IMR-90 (cell line): ENCODE measurements around the gene MSH3. TPM values are rescaled to one million over a fixed set of nuclear protein-coding genes. Genes with fewer than 3 reads are reported as not detected.

ENCODE experiments used
- ATAC-seq: fragments of 200-7000 bp; cut with Tn5 transposase; 2 replicates; pipeline ENCODE4 v1.9.1; 2020; ENCODE audit warnings: low read depth, mild to moderate bottlenecking, moderate library complexity
- BruUV-seq: library from RNA; stranded (reverse); fragments of 400-500 nt; replicated peaks from 2 replicates; lab custom pipeline; 2021; lab: Mats Ljungman, UMichigan
- CTCF ChIA-PET: fragments of 300-600 bp; formaldehyde crosslinking; extraction: SDS; loops from one replicate; lab custom pipeline; 2021; ENCODE audit warnings: antibody characterized with exemption; lab: Yijun Ruan, JAX
- POLR2A ChIA-PET: fragments of 300-600 bp; sonication (Branson Sonifier 250); formaldehyde crosslinking; loops from one replicate; lab custom pipeline; 2022; ENCODE audit warnings: antibody characterized with exemption; ENCODE audit not compliant: unreplicated experiment; lab: Charles Lee
- DNase-seq: peaks from one replicate; pipeline ENCODE4 v3.0.0; 2013
- H2AFZ ChIP-seq: replicated peaks from 2 replicates; pipeline ENCODE3; 2013; ENCODE audit warnings: low read length, mild to moderate bottlenecking; ENCODE audit not compliant: poor library complexity
- H2AK5ac ChIP-seq: 2 replicates; pipeline ENCODE4 v1.6.1; 2013; ENCODE audit warnings: low read depth, low read length, inconsistent platforms
- H2AK9ac ChIP-seq: replicated peaks from 2 replicates; pipeline ENCODE3; 2013; ENCODE audit warnings: mild to moderate bottlenecking, low read depth, low read length, moderate library complexity; ENCODE audit not compliant: poor library complexity
- H2BK120ac ChIP-seq: 2 replicates; pipeline ENCODE4 v1.6.1; 2013; ENCODE audit warnings: low read depth, low read length, inconsistent platforms
- H2BK15ac ChIP-seq: 3 replicates; pipeline ENCODE4 v1.6.1; 2013; ENCODE audit warnings: low read depth, low read length, inconsistent platforms
- H2BK20ac ChIP-seq: 2 replicates; pipeline ENCODE4 v1.6.1; 2013; ENCODE audit warnings: low read depth, mild to moderate bottlenecking, inconsistent platforms, low read length, moderate library complexity
- H2BK5ac ChIP-seq: 2 replicates; pipeline ENCODE4 v1.6.1; 2013; ENCODE audit warnings: mild to moderate bottlenecking, low read depth, low read length, inconsistent platforms; ENCODE audit not compliant: poor library complexity, severe bottlenecking
- H3K14ac ChIP-seq: replicated peaks from 2 replicates; pipeline ENCODE4 v1.6.1; 2013; ENCODE audit warnings: low read depth, low read length, inconsistent platforms
- H3K18ac ChIP-seq: 2 replicates; pipeline ENCODE4 v1.6.1; 2013; ENCODE audit warnings: low read depth, low read length, control low read depth
- H3K23ac ChIP-seq: 2 replicates; pipeline ENCODE4 v1.6.1; 2013; ENCODE audit warnings: low read depth, low read length, inconsistent platforms
- H3K27ac ChIP-seq: 2 replicates; pipeline ENCODE4 v1.5.1; 2013; ENCODE audit warnings: mild to moderate bottlenecking, control low read depth, low read length; ENCODE audit not compliant: insufficient read depth
- H3K27me3 ChIP-seq: 2 replicates; pipeline ENCODE4 v1.6.1; 2013; ENCODE audit warnings: low read length; ENCODE audit not compliant: control insufficient read depth, insufficient read depth
- H3K36me3 ChIP-seq: 2 replicates; pipeline ENCODE4 v1.6.1; 2013; ENCODE audit warnings: low read length, mixed read lengths; ENCODE audit not compliant: control insufficient read depth, insufficient read depth
- H3K4ac ChIP-seq: 2 replicates; pipeline ENCODE4 v1.6.1; 2013; ENCODE audit warnings: low read depth, low read length, inconsistent platforms
- H3K4me1 ChIP-seq: 2 replicates; pipeline ENCODE4 v1.6.1; 2013; ENCODE audit warnings: low read length, mixed read lengths; ENCODE audit not compliant: control insufficient read depth, insufficient read depth
- H3K4me2 ChIP-seq: 2 replicates; pipeline ENCODE4 v1.6.1; 2013; ENCODE audit warnings: low read depth, mild to moderate bottlenecking, control low read depth, low read length, moderate library complexity
- H3K4me3 ChIP-seq: 2 replicates; pipeline ENCODE4 v1.5.1; 2013; ENCODE audit warnings: low read depth, mild to moderate bottlenecking, control low read depth, low read length, moderate library complexity; ENCODE audit not compliant: insufficient read depth
- H3K56ac ChIP-seq: 2 replicates; pipeline ENCODE4 v1.6.1; 2013; ENCODE audit warnings: low read length, inconsistent platforms; ENCODE audit not compliant: insufficient read depth; ENCODE audit errors: extremely low read depth
- H3K79me1 ChIP-seq, 2 experiments: 2 replicates each; pipeline ENCODE4 v1.6.1; 2013; ENCODE audit warnings: low read length in 2 of 2, inconsistent platforms in 1 of 2, low read depth in 1 of 2
- H3K9ac ChIP-seq: 2 replicates; pipeline ENCODE4 v1.6.1; 2013; ENCODE audit warnings: low read depth, low read length, control low read depth
- H3K9me1 ChIP-seq: 2 replicates; pipeline ENCODE4 v1.6.1; 2013; ENCODE audit warnings: low read length, inconsistent platforms; ENCODE audit not compliant: insufficient read depth
- H3K9me3 ChIP-seq: 2 replicates; pipeline ENCODE4 v1.6.1; 2013; ENCODE audit warnings: low read length; ENCODE audit not compliant: control insufficient read depth, insufficient read depth
- H4K20me1 ChIP-seq: 2 replicates; pipeline ENCODE4 v1.6.1; 2013; ENCODE audit warnings: low read length, inconsistent platforms; ENCODE audit not compliant: insufficient read depth
- H4K5ac ChIP-seq: 2 replicates; pipeline ENCODE4 v1.6.1; 2013; ENCODE audit warnings: mild to moderate bottlenecking, low read depth, low read length, control low read depth
- H4K8ac ChIP-seq, 2 experiments: 2 replicates each; pipeline ENCODE4 v1.6.1; 2013; ENCODE audit warnings: low read depth in 2 of 2, low read length in 2 of 2, control low read depth in 1 of 2, inconsistent platforms in 1 of 2
- H4K91ac ChIP-seq: 2 replicates; pipeline ENCODE4 v1.6.1; 2013; ENCODE audit warnings: low read depth, low read length, inconsistent platforms; ENCODE audit not compliant: insufficient read depth
- BHLHE40 ChIP-seq: fragments of 150-350 bp; IDR thresholded peaks from 2 replicates; pipeline ENCODE4 v1.6.1; 2016; ENCODE audit warnings: mild to moderate bottlenecking, low read depth, low read length
- NFE2L2 ChIP-seq: fragments of 150-350 bp; IDR thresholded peaks from 2 replicates; pipeline ENCODE4 v1.6.1; 2016; ENCODE audit warnings: low read depth, mild to moderate bottlenecking, low read length
- WGBS, 2 experiments: methylation state at CpG; one replicate each; pipeline versions ENCODE4 v1.1.5 to v1.1.7; 2013; ENCODE audit warnings: missing lambda C conversion rate in 2 of 2; ENCODE audit not compliant: insufficient read length in 1 of 2; ENCODE audit errors: extremely low coverage in 2 of 2; 5-methylcytosine and 5-hydroxymethylcytosine counted together
- dilution Hi-C: fragments of 300-500 bp; cut with HindIII; formaldehyde crosslinking; loops from one replicate; pipeline ENCODE4 v1.14.3; 2018; ENCODE audit warnings: low sequenced_read_pairs; ENCODE audit not compliant: unreplicated experiment
- in situ Hi-C: fragments of 300-500 bp; cut with MboI; formaldehyde crosslinking; loops from 3 replicates; pipeline ENCODE4 v1.14.3; 2019; ENCODE audit warnings: low sequenced_read_pairs, inconsistent platforms, mixed read lengths
- intact Hi-C: fragments of 100-400 bp; cut with micrococcal nuclease; formaldehyde crosslinking; loops from 2 replicates; pipeline ENCODE4 v1.10.0; 2022
- polyA plus RNA-seq, 3 experiments: library from polyadenylated mRNA; depleted of rRNA; stranded (reverse); fragments of >200 nt; gene quantifications; 2 replicates each; pipeline ENCODE4 v1.2.3, GENCODE V29; 2012; ENCODE audit warnings: low replicate concordance in 1 of 3
- total RNA-seq: library from RNA; depleted of rRNA; stranded (reverse); fragments of >200 nt; gene quantifications from 2 replicates; pipeline ENCODE4 v1.2.3, GENCODE V29; 2012
- TF ChIP-seq, protein P1 (sequence below): fragments of 150-350 bp; IDR thresholded peaks from 2 replicates; pipeline ENCODE4 v1.6.1; 2017; ENCODE audit warnings: mild to moderate bottlenecking, antibody characterized with exemption, low read length, low read depth

The MSH3 gene
- total and polyA plus RNA-seq, 2 of the 4 experiments (the other 2 are of a cell fraction) = 4.6 to 13.3 TPM

- Histone ChIP-seq H2BK20ac (no peak overlapping the region), H3K9me1 (0 out of 2 replicates have a peak, but pooled peaks cover 7% of the 10 kb centered on the region), H2BK5ac (no peak overlapping the region), H3K79me1 (no peaks in the 10 kb centered on the region), H3K4me3 (no peak overlapping the region), H3K23ac (no peak overlapping the region), H4K8ac (no peak overlapping the region), H2AFZ (no peak overlapping the region), H3K27ac (no peak overlapping the region), H3K4ac (no peak overlapping the region), H3K9ac (no peak overlapping the region), H2AK5ac (no peak overlapping the region), H3K18ac (no peak overlapping the region), H3K56ac (no peak overlapping the region), H4K20me1 (no peaks in the 10 kb centered on the region), H3K9me3 (no peaks in the 10 kb centered on the region), H4K91ac (no peak overlapping the region), H3K4me1 (no peaks in the 10 kb centered on the region), H3K27me3 (no peaks in the 10 kb centered on the region), H2AK9ac (no peak overlapping the region), H3K4me2 (no peak overlapping the region), H3K36me3 (no peaks in the 10 kb centered on the region), H2BK120ac (no peak overlapping the region), H2BK15ac (no peak overlapping the region), H4K5ac (no peak overlapping the region), H3K14ac (no peak overlapping the region; the same call in 1 of the 2 replicates)
- DNase-seq (peak; percentile 59), ATAC-seq (peak; percentile 90)
- POLR2A ChIA-PET = no interaction called here
- intact Hi-C loops (no loop called here), in situ Hi-C loops (no loop called here), dilution Hi-C loops (no loop called here)
- BruUV-seq = no TSS peak
- TF ChIP-seq, protein P1, sequence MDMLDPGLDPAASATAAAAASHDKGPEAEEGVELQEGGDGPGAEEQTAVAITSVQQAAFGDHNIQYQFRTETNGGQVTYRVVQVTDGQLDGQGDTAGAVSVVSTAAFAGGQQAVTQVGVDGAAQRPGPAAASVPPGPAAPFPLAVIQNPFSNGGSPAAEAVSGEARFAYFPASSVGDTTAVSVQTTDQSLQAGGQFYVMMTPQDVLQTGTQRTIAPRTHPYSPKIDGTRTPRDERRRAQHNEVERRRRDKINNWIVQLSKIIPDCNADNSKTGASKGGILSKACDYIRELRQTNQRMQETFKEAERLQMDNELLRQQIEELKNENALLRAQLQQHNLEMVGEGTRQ = peak; percentile 79; the same call in 1 of the 2 replicates
- TF ChIP-seq NFE2L2 (no peak), BHLHE40 (peak; percentile 43; the same call in 1 of the 2 replicates)
- WGBS, 2 experiments = no CpG with 5 or more reads among the region's 4 CpGs
- CTCF ChIA-PET = no interaction called here
Observed at GRCh38 chr5:80620211-80620610, 34.2 kb upstream of the MSH3 start.
